Suprapubic skin (tissue), 4 donors: Measurements from ENCODE around the gene PKNOX1.

Experiments
- CTCF ChIP-seq, 2 donors: fragments of 200-600 bp in 1 of 2; fragments of 450-650 bp in 1 of 2; sonication (generic) in 1 of 2; IDR thresholded peaks; one replicate each; pipeline ENCODE4 v1.5.1; 2016 to 2019; ENCODE audit warnings: antibody characterized with exemption in 2 of 2, mild to moderate bottlenecking in 1 of 2, moderate library complexity in 1 of 2
- POLR2A ChIP-seq, 2 donors: fragments of 450-650 bp; IDR thresholded peaks; one replicate each; pipeline ENCODE4 v1.6.1; 2017; ENCODE audit warnings: antibody characterized with exemption in 2 of 2, mild to moderate bottlenecking in 2 of 2, moderate library complexity in 2 of 2
- POLR2AphosphoS5 ChIP-seq, 3 donors: sonication (generic); formaldehyde crosslinking; IDR thresholded peaks; one replicate each; pipeline ENCODE4 v1.6.1; 2017; ENCODE audit warnings: antibody characterized with exemption in 3 of 3

- TF ChIP-seq CTCF (IDR thresholded peaks at IDR 0.05) = no peak
- no peak for TF ChIP-seq POLR2AphosphoS5 (IDR thresholded peaks at IDR 0.05)
- TF ChIP-seq POLR2A (IDR thresholded peaks at IDR 0.05) = no peak
Measured at GRCh38 chr21:42997053-42997452, 22.7 kb downstream of the PKNOX1 start.
